Panc1 (cell line): Measurements from ENCODE around the gene GLS. TPM values are rescaled to one million over a fixed set of nuclear protein-coding genes. Genes with fewer than 3 reads are reported as not detected.

Experiments used
- ATAC-seq: fragments of 200-7000 bp; cut with Tn5 transposase; 2 replicates; pipeline ENCODE4 v1.9.1; 2020; ENCODE audit warnings: mild to moderate bottlenecking, moderate library complexity
- BruUV-seq: library from RNA; stranded (reverse); fragments of 400-500 nt; replicated peaks from 2 replicates; lab custom pipeline; 2021; lab: Mats Ljungman, UMichigan
- CTCF ChIA-PET: fragments of 300-600 bp; sonication (Branson Sonifier 250); formaldehyde crosslinking; loops from one replicate; lab custom pipeline; 2022; ENCODE audit warnings: antibody characterized with exemption; lab: Charles Lee
- POLR2A ChIA-PET: fragments of 300-600 bp; sonication (Branson Sonifier 250); formaldehyde crosslinking; loops from one replicate; lab custom pipeline; 2022; ENCODE audit warnings: antibody characterized with exemption; lab: Charles Lee
- DNase-seq: peaks from one replicate; pipeline ENCODE4 v3.0.0-alpha.2; 2010; ENCODE audit warnings: low read depth, low spot score
- H3K27ac ChIP-seq: 2 replicates; pipeline ENCODE4 v1.5.1; 2011; ENCODE audit warnings: mild to moderate bottlenecking, low read length, inconsistent platforms
- H3K27me3 ChIP-seq: fragments of 200-500 bp; sonication (Bioruptor generic); 2 replicates; pipeline ENCODE4 v1.6.0; 2014; ENCODE audit warnings: low read length, inconsistent platforms; ENCODE audit not compliant: control insufficient read depth, insufficient read depth
- H3K36me3 ChIP-seq: fragments of 200-500 bp; sonication (Bioruptor generic); 2 replicates; pipeline ENCODE4 v1.5.1; 2014; ENCODE audit warnings: inconsistent platforms, mild to moderate bottlenecking, low read length, moderate library complexity; ENCODE audit not compliant: control insufficient read depth, insufficient read depth
- H3K4me1 ChIP-seq: 2 replicates; pipeline ENCODE4 v1.5.1; 2011; ENCODE audit warnings: inconsistent platforms, mild to moderate bottlenecking, low read length, moderate library complexity; ENCODE audit not compliant: control insufficient read depth, insufficient read depth
- H3K4me3 ChIP-seq, 2 experiments: 2 replicates each; pipeline ENCODE4 v1.5.1; 2011 to 2012; ENCODE audit warnings: low read depth in 2 of 2, low read length in 2 of 2, mild to moderate bottlenecking in 2 of 2, inconsistent platforms in 1 of 2, moderate library complexity in 1 of 2
- H3K9me3 ChIP-seq: fragments of 200-500 bp; sonication (Bioruptor generic); 2 replicates; pipeline ENCODE4 v1.5.1; 2014; ENCODE audit warnings: low read depth, mild to moderate bottlenecking, inconsistent platforms, low read length, moderate library complexity; ENCODE audit not compliant: control insufficient read depth, insufficient read depth
- POLR2AphosphoS5 ChIP-seq: IDR thresholded peaks from 2 replicates; pipeline ENCODE4 v1.6.1; 2012; ENCODE audit warnings: mild to moderate bottlenecking, low read depth, low read length, moderate library complexity
- SIN3A ChIP-seq: IDR thresholded peaks from 2 replicates; pipeline ENCODE4 v1.6.1; 2012; ENCODE audit warnings: low read depth, mild to moderate bottlenecking, low read length, moderate library complexity, borderline replicate concordance; ENCODE audit not compliant: insufficient read depth
- TCF7L2 ChIP-seq: IDR thresholded peaks from 2 replicates; pipeline ENCODE4 v1.6.1; 2011; ENCODE audit warnings: mild to moderate bottlenecking, low read depth, low read length, inconsistent platforms
- in situ Hi-C: cut with HindIII; loops from 2 replicates; pipeline ENCODE4 v1.10.0; 2016; ENCODE audit warnings: low sequenced_read_pairs, low pct_unique_long_range_greater_than_20kb
- intact Hi-C: fragments of 100-400 bp; cut with micrococcal nuclease; formaldehyde crosslinking; loops from one replicate; pipeline ENCODE4 v1.10.0; 2022; ENCODE audit not compliant: unreplicated experiment
- total RNA-seq: library from RNA; stranded (reverse); gene quantifications from one replicate; pipeline ENCODE4 v1.2.1, GENCODE V29; 2021; ENCODE audit not compliant: unreplicated experiment
- TF ChIP-seq, protein P1 (sequence below): fragments of 450-650 bp; IDR thresholded peaks from 2 replicates; pipeline ENCODE4 v1.5.1; 2017; ENCODE audit warnings: mild to moderate bottlenecking
- TF ChIP-seq, protein P2 (sequence below), 2 experiments: IDR thresholded peaks; 2 replicates each; pipeline ENCODE4 v1.6.1; 2011 to 2012; ENCODE audit warnings: low read depth in 2 of 2, control low read depth in 1 of 2, low read length in 1 of 2, mild to moderate bottlenecking in 1 of 2, moderate library complexity in 1 of 2; ENCODE audit not compliant: insufficient read depth in 1 of 2

Gene GLS
- total RNA-seq, 1 experiment from 2014 or later = 93.9 TPM

DNA sequence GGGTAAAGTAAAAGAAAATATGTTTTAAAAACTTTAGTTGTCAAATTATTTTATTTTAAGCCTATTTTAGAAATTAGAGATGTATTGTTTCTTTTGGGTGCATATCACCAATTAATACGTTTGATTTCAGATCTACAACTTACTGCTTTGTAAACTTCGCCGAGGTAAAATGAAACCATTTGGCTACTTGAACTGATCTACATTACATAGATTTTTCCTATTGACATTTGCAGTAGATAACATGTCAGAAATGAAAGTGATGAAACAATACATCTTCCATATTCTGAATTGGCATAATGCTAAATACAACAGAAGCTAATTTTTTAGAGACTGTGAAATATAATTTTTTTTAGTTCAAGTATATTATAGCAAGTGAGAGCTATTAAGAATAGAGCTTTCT is 39.5 kb downstream of the GLS start:
- in situ Hi-C loops (no loop called here), intact Hi-C loops (no loop called here)
- no peak for ATAC-seq
- BruUV-seq = no TSS peak
- DNase-seq = no peak
- ChIA-PET CTCF (no interaction called here), POLR2A (no interaction called here)
- Histone ChIP-seq H3K27ac (no peak overlapping the region), H3K36me3 (peaks cover 39% of the 10 kb centered on the region), H3K27me3 (no peaks in the 10 kb centered on the region), H3K9me3 (no peaks in the 10 kb centered on the region), H3K4me3 (no peak overlapping the region), H3K4me1 (no peaks in the 10 kb centered on the region; the same call in 1 of the 2 replicates)
- TF ChIP-seq, protein P1, sequence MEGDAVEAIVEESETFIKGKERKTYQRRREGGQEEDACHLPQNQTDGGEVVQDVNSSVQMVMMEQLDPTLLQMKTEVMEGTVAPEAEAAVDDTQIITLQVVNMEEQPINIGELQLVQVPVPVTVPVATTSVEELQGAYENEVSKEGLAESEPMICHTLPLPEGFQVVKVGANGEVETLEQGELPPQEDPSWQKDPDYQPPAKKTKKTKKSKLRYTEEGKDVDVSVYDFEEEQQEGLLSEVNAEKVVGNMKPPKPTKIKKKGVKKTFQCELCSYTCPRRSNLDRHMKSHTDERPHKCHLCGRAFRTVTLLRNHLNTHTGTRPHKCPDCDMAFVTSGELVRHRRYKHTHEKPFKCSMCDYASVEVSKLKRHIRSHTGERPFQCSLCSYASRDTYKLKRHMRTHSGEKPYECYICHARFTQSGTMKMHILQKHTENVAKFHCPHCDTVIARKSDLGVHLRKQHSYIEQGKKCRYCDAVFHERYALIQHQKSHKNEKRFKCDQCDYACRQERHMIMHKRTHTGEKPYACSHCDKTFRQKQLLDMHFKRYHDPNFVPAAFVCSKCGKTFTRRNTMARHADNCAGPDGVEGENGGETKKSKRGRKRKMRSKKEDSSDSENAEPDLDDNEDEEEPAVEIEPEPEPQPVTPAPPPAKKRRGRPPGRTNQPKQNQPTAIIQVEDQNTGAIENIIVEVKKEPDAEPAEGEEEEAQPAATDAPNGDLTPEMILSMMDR = no peak
- TF ChIP-seq TCF7L2 = no peak
- TF ChIP-seq POLR2AphosphoS5 = no peak
- no peak for TF ChIP-seq SIN3A
- TF ChIP-seq, protein P2, sequence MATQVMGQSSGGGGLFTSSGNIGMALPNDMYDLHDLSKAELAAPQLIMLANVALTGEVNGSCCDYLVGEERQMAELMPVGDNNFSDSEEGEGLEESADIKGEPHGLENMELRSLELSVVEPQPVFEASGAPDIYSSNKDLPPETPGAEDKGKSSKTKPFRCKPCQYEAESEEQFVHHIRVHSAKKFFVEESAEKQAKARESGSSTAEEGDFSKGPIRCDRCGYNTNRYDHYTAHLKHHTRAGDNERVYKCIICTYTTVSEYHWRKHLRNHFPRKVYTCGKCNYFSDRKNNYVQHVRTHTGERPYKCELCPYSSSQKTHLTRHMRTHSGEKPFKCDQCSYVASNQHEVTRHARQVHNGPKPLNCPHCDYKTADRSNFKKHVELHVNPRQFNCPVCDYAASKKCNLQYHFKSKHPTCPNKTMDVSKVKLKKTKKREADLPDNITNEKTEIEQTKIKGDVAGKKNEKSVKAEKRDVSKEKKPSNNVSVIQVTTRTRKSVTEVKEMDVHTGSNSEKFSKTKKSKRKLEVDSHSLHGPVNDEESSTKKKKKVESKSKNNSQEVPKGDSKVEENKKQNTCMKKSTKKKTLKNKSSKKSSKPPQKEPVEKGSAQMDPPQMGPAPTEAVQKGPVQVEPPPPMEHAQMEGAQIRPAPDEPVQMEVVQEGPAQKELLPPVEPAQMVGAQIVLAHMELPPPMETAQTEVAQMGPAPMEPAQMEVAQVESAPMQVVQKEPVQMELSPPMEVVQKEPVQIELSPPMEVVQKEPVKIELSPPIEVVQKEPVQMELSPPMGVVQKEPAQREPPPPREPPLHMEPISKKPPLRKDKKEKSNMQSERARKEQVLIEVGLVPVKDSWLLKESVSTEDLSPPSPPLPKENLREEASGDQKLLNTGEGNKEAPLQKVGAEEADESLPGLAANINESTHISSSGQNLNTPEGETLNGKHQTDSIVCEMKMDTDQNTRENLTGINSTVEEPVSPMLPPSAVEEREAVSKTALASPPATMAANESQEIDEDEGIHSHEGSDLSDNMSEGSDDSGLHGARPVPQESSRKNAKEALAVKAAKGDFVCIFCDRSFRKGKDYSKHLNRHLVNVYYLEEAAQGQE (IDR thresholded peaks at IDR 0.05; ENCODE audit: insufficient read depth in 1 of 2, low read depth in 2 of 2, low read length in 1 of 2) = no peak

DNA sequence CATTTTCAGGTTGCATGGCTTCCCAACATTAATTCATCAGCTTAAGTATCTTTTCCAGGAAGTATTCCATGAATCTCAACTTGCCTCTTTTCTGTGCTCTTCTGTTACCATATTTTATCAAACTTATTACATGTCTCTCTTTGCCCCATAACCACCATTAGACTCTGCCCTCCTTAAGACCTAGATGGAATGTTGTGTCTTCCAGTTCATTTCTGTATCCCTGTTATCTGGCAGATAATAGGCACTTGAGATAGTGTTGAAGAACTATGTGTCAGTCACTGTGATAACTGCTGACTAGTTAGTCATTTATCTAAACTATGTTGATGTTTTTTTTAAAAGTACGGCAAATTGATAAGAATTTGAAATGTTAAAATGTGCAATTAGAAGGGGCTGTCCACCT is 41.8 kb downstream of the GLS start:
- POLR2A ChIA-PET = no interaction called here
- ATAC-seq (no peak), DNase-seq (no peak)
- intact Hi-C loops = no loop called here
- H3K27ac ChIP-seq = no peak overlapping the region
- H3K27me3 ChIP-seq = no peaks in the 10 kb centered on the region
- no peak overlapping the region for H3K4me3 ChIP-seq
- CTCF ChIA-PET = no interaction called here
- H3K36me3 ChIP-seq = peaks cover 42% of the 10 kb centered on the region
- in situ Hi-C loops = no loop called here
- TF ChIP-seq POLR2AphosphoS5 (no peak), SIN3A (no peak), TCF7L2 (no peak)
- TF ChIP-seq, protein P1 = no peak
- TF ChIP-seq, protein P2 (IDR thresholded peaks at IDR 0.05; ENCODE audit: insufficient read depth in 1 of 2, low read depth in 2 of 2, low read length in 1 of 2) = no peak
- H3K4me1 ChIP-seq = no peaks in the 10 kb centered on the region
- no peaks in the 10 kb centered on the region for H3K9me3 ChIP-seq
- no TSS peak for BruUV-seq
